Midbrain (tissue), 1 donor: ENCODE measurements around the gene PDE8A.

Experiments
- DNase-seq: peaks from one replicate; lab custom pipeline; 2025; lab: John Stamatoyannopoulos, UW

The PDE8A gene

GRCh38 chr15:85125056-85125661 is 143.5 kb downstream of the PDE8A start:
- DNase-seq = no peak

- DNase-seq = no peak
Measured at GRCh38 chr15:85128621-85129020, 147.0 kb downstream of the PDE8A start.

- no peak for DNase-seq
Measured at GRCh38 chr15:85129881-85130280, 148.2 kb downstream of the PDE8A start.

GRCh38 chr15:85131915-85132314 is 150.3 kb downstream of the PDE8A start:
- DNase-seq = no peak

- no peak for DNase-seq
Measured at GRCh38 chr15:85133709-85134108, 152.1 kb downstream of the PDE8A start.

- DNase-seq = no peak
Measured at GRCh38 chr15:85137489-85138168, 156.0 kb downstream of the PDE8A start.

GRCh38 chr15:85139391-85139790 is 157.7 kb downstream of the PDE8A start:
- DNase-seq = no peak

- DNase-seq = no peak
Measured at GRCh38 chr15:85141726-85142125, 160.1 kb downstream of the PDE8A start.

GRCh38 chr15:85142312-85142711 is 160.7 kb downstream of the PDE8A start:
- no peak for DNase-seq

GRCh38 chr15:85149465-85150129 is 167.9 kb downstream of the PDE8A start:
- no peak for DNase-seq

- DNase-seq = peak; percentile 10
Measured at GRCh38 chr15:85150130-85150480, 168.4 kb downstream of the PDE8A start.

GRCh38 chr15:85151145-85151544 is 169.5 kb downstream of the PDE8A start:
- DNase-seq = no peak

GRCh38 chr15:85151861-85152260 is 170.2 kb downstream of the PDE8A start:
- no peak for DNase-seq

GRCh38 chr15:85154061-85154460 is 172.4 kb downstream of the PDE8A start:
- DNase-seq = no peak

GRCh38 chr15:85155360-85155759 is 173.7 kb downstream of the PDE8A start:
- no peak for DNase-seq

GRCh38 chr15:85155857-85156256 is 174.2 kb downstream of the PDE8A start:
- no peak for DNase-seq

- no peak for DNase-seq
Measured at GRCh38 chr15:85157344-85157743, 175.7 kb downstream of the PDE8A start.

GRCh38 chr15:85162237-85162636 is 180.6 kb downstream of the PDE8A start:
- no peak for DNase-seq

GRCh38 chr15:85164841-85165466 is 183.3 kb downstream of the PDE8A start:
- DNase-seq = no peak

- no peak for DNase-seq
Measured at GRCh38 chr15:85167568-85167967, 185.9 kb downstream of the PDE8A start.

- DNase-seq = no peak
Measured at GRCh38 chr15:85168642-85169173, 187.1 kb downstream of the PDE8A start.

GRCh38 chr15:85171736-85172135 is 190.1 kb downstream of the PDE8A start:
- no peak for DNase-seq
